Glutamatergic neuron (in vitro differentiated cells): ENCODE data around the gene MED13L. TPM values are rescaled to one million over a fixed set of nuclear protein-coding genes. Genes with fewer than 3 reads are reported as not detected.
"Not testable (repeated sequence)": the region's sequence is repeated elsewhere in the genome, so short reads cannot be mapped to it uniquely, and the experiment has no call there.

Experiments used
- DNase-seq: peaks from one replicate; pipeline ENCODE4 v3.0.0; 2022
- H3K27ac Mint-ChIP-seq: one replicate; pipeline ENCODE4 v1.8.0; 2020; ENCODE audit warnings: mild to moderate bottlenecking, mixed read lengths, inconsistent platforms; ENCODE audit not compliant: unreplicated experiment
- H3K27me3 Mint-ChIP-seq: one replicate; pipeline ENCODE4 v1.8.0; 2020; ENCODE audit warnings: mild to moderate bottlenecking, moderate library complexity, mixed read lengths, inconsistent platforms; ENCODE audit not compliant: unreplicated experiment
- H3K36me3 Mint-ChIP-seq: one replicate; pipeline ENCODE4 v1.8.0; 2020; ENCODE audit warnings: mild to moderate bottlenecking, mixed read lengths, inconsistent platforms; ENCODE audit not compliant: unreplicated experiment
- H3K4me1 Mint-ChIP-seq: one replicate; pipeline ENCODE4 v1.8.0; 2020; ENCODE audit warnings: mild to moderate bottlenecking, low read depth, mixed read lengths, inconsistent platforms; ENCODE audit not compliant: unreplicated experiment
- H3K4me3 Mint-ChIP-seq: one replicate; pipeline ENCODE4 v1.8.0; 2020; ENCODE audit warnings: mild to moderate bottlenecking, mixed read lengths, inconsistent platforms; ENCODE audit not compliant: unreplicated experiment
- H3K9me3 Mint-ChIP-seq: one replicate; pipeline ENCODE4 v1.8.0; 2020; ENCODE audit warnings: mild to moderate bottlenecking, moderate library complexity, mixed read lengths, inconsistent platforms; ENCODE audit not compliant: unreplicated experiment
- total RNA-seq: library from RNA; stranded (reverse); fragmentation: NEBNext Ultra II Directional; extraction: Animal tissue kit (Norgen Biotek cat#: 25700); gene quantifications from one replicate; pipeline ENCODE4 v1.2.1, GENCODE V29; 2021; ENCODE audit not compliant: unreplicated experiment
- TF ChIP-seq, protein P1 (sequence below): fragments of 200-600 bp; sonication (generic); IDR thresholded peaks from one replicate; pipeline ENCODE4 v1.5.0; 2021; ENCODE audit not compliant: partially characterized antibody, unreplicated experiment

Gene MED13L
- total RNA-seq, 1 donor from 2014 or later: 95.5 TPM

GRCh38 chr12:116245189-116245588, 32.3 kb downstream of the MED13L start:
- peaks cover 22% of the 10 kb centered on the region for H3K4me1 Mint-ChIP-seq
- H3K27ac Mint-ChIP-seq: no peak overlapping the region
- no peak for DNase-seq
- no peaks in the 10 kb centered on the region for H3K36me3 Mint-ChIP-seq
- no peaks in the 10 kb centered on the region for H3K27me3 Mint-ChIP-seq
- TF ChIP-seq, protein P1, sequence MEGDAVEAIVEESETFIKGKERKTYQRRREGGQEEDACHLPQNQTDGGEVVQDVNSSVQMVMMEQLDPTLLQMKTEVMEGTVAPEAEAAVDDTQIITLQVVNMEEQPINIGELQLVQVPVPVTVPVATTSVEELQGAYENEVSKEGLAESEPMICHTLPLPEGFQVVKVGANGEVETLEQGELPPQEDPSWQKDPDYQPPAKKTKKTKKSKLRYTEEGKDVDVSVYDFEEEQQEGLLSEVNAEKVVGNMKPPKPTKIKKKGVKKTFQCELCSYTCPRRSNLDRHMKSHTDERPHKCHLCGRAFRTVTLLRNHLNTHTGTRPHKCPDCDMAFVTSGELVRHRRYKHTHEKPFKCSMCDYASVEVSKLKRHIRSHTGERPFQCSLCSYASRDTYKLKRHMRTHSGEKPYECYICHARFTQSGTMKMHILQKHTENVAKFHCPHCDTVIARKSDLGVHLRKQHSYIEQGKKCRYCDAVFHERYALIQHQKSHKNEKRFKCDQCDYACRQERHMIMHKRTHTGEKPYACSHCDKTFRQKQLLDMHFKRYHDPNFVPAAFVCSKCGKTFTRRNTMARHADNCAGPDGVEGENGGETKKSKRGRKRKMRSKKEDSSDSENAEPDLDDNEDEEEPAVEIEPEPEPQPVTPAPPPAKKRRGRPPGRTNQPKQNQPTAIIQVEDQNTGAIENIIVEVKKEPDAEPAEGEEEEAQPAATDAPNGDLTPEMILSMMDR: no peak
- H3K4me3 Mint-ChIP-seq: no peak overlapping the region
- H3K9me3 Mint-ChIP-seq: peaks cover 4% of the 10 kb centered on the region

- Mint-ChIP-seq H3K4me3 (no peak overlapping the region), H3K9me3 (peaks cover 2% of the 10 kb centered on the region), H3K36me3 (no peaks in the 10 kb centered on the region), H3K27me3 (no peaks in the 10 kb centered on the region), H3K4me1 (peaks cover 22% of the 10 kb centered on the region), H3K27ac (no peak overlapping the region)
- TF ChIP-seq, protein P1: no peak
- DNase-seq: no peak
These were observed 32.9 kb downstream of the MED13L start for GRCh38 chr12:116244474-116245090.

- Mint-ChIP-seq H3K4me3 (no peak overlapping the region), H3K27me3 (no peaks in the 10 kb centered on the region), H3K36me3 (no peaks in the 10 kb centered on the region), H3K27ac (no peak overlapping the region), H3K9me3 (peaks cover 2% of the 10 kb centered on the region), H3K4me1 (peaks cover 22% of the 10 kb centered on the region)
- no peak for DNase-seq
- TF ChIP-seq, protein P1: no peak
These were observed 33.5 kb downstream of the MED13L start for GRCh38 chr12:116244001-116244400.

GRCh38 chr12:116242740-116243139, 34.8 kb downstream of the MED13L start:
- Mint-ChIP-seq H3K9me3 (peaks cover 2% of the 10 kb centered on the region), H3K27ac (no peak overlapping the region), H3K36me3 (no peaks in the 10 kb centered on the region), H3K4me3 (no peak overlapping the region), H3K4me1 (peaks cover 16% of the 10 kb centered on the region), H3K27me3 (no peaks in the 10 kb centered on the region)
- TF ChIP-seq, protein P1: no peak
- no peak for DNase-seq

- no peak overlapping the region for H3K4me3 Mint-ChIP-seq
- H3K36me3 Mint-ChIP-seq: no peaks in the 10 kb centered on the region
- H3K4me1 Mint-ChIP-seq: peaks cover 14% of the 10 kb centered on the region
- TF ChIP-seq, protein P1: no peak
- H3K27ac Mint-ChIP-seq: no peak overlapping the region
- DNase-seq: no peak
- no peaks in the 10 kb centered on the region for H3K27me3 Mint-ChIP-seq
- peaks cover 2% of the 10 kb centered on the region for H3K9me3 Mint-ChIP-seq
These were observed 36.2 kb downstream of the MED13L start for GRCh38 chr12:116241157-116241759.

DNA sequence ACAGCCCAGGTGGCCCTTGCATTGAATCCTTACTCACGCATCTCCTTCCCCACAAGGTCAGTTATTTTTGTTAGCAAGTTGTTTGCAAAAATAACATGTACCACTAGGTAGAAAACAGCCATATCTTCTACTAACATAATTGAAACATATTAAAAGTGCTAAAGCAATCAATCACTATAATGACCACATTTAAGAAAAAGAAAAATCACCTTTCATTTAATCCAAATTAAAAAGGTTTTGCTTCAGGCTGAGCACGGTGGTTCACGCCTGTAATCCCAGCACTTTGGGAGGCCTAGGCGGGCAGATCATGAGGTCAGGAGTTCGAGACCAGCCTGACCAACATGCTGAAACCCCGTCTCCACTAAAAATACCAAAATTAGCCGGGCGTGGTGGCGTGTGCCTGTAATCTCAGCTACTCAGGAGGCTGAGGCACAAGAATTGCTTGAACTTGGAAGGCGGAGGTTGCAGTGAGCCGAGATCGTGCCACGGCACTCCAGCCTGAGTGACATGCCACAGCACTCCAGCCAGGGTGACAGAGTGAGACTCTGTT, 38.8 kb downstream of the MED13L start:
- H3K27ac Mint-ChIP-seq, H3K36me3 Mint-ChIP-seq, DNase-seq: not testable (repeated sequence)

More for the DNA sequence above, 38.8 kb downstream of the MED13L start:
- not testable (repeated sequence) for H3K4me1 Mint-ChIP-seq, H3K27me3 Mint-ChIP-seq, H3K4me3 Mint-ChIP-seq, H3K9me3 Mint-ChIP-seq
